DND-41 (cell line): ENCODE data around the gene RSPO1.

Experiments
- CTCF ChIP-seq: IDR thresholded peaks from 2 replicates; pipeline ENCODE4 v1.5.1; 2012; ENCODE audit warnings: borderline replicate concordance, low read length, moderate library complexity, mild to moderate bottlenecking; ENCODE audit not compliant: poor library complexity, severe bottlenecking; ENCODE audit errors: extremely low read depth
- EZH2 ChIP-seq: IDR thresholded peaks from 3 replicates; pipeline ENCODE4 v1.6.1; 2012; ENCODE audit warnings: borderline replicate concordance, low read depth, mild to moderate bottlenecking, moderate library complexity, low read length, inconsistent platforms; ENCODE audit not compliant: severe bottlenecking

- TF ChIP-seq CTCF (no peak), EZH2 (no peak)
These were observed 26.7 kb upstream of the RSPO1 start for GRCh38 chr1:37661401-37661800.
